ENCODE results near the gene SMAD3.

The SMAD3 gene

DNA sequence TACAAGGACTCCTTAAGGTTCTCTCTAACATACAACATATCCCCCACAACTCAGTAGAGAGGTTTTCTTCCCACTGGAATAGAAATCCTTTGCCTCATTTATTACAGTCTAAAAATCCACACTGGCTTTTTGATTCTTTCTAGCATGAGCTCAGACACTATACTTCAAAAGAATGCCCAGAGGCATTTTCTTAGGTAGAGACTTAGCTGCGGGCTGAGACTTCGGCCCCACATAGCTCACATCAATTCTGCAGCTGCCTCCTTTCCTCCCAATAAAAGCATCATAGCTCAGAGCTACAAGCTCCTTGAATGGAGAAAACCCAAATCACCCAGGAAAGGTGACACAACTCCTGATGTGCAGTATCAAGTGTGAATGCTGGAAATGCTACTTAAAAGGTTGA is 136.7 kb downstream of the SMAD3 start:
- Histone ChIP-seq H3K27ac (replicated peaks) (no peak overlapping the region), H3K4me3 (replicated peaks; ENCODE audit: insufficient read depth, low read length) (no peak overlapping the region), H3K27me3 (ENCODE audit: insufficient read depth, poor library complexity, severe bottlenecking) (no peaks in the 10 kb centered on the region)
- no peak for DNase-seq (ENCODE audit: low read depth in 1 of 2, low spot score in 1 of 2)
- TF ChIP-seq, protein P1, sequence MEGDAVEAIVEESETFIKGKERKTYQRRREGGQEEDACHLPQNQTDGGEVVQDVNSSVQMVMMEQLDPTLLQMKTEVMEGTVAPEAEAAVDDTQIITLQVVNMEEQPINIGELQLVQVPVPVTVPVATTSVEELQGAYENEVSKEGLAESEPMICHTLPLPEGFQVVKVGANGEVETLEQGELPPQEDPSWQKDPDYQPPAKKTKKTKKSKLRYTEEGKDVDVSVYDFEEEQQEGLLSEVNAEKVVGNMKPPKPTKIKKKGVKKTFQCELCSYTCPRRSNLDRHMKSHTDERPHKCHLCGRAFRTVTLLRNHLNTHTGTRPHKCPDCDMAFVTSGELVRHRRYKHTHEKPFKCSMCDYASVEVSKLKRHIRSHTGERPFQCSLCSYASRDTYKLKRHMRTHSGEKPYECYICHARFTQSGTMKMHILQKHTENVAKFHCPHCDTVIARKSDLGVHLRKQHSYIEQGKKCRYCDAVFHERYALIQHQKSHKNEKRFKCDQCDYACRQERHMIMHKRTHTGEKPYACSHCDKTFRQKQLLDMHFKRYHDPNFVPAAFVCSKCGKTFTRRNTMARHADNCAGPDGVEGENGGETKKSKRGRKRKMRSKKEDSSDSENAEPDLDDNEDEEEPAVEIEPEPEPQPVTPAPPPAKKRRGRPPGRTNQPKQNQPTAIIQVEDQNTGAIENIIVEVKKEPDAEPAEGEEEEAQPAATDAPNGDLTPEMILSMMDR (IDR thresholded peaks at IDR 0.05; ENCODE audit: insufficient read depth, low read length) = no peak
- no peak for TF ChIP-seq GABPA (IDR thresholded peaks at IDR 0.05; ENCODE audit: low read depth)
- no peak for TF ChIP-seq REST (IDR thresholded peaks at IDR 0.05; ENCODE audit: insufficient replicate concordance, low read depth)
- no peak for TF ChIP-seq SPI1 (IDR thresholded peaks at IDR 0.05; ENCODE audit: borderline replicate concordance, low read depth)
- TF ChIP-seq POLR2AphosphoS5 (IDR thresholded peaks at IDR 0.05; ENCODE audit: low read depth) = no peak

DNA sequence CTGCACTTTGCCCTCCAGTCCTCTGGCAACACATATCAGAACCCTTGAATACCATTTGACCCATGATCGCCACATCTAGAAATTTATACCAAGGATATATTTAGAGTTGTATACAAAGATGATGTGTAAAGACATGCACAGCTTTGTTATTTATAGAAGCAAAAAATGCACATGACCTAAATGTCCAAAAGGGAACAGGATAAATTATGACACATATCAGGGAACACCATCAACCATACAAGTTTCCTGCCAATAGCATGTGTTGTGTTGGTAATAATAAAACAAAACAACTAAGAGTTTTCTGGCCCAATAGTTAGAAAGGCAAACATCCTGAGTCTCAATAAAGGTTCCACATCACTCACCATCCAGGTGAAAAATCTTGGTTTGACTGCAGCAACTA is 137.6 kb downstream of the SMAD3 start:
- H3K4me3 ChIP-seq (replicated peaks; ENCODE audit: insufficient read depth, low read length) = no peak overlapping the region
- no peak for TF ChIP-seq REST (IDR thresholded peaks at IDR 0.05; ENCODE audit: insufficient replicate concordance, low read depth)
- TF ChIP-seq POLR2AphosphoS5 (IDR thresholded peaks at IDR 0.05; ENCODE audit: low read depth) = no peak
- TF ChIP-seq SPI1 (IDR thresholded peaks at IDR 0.05; ENCODE audit: borderline replicate concordance, low read depth) = no peak
- TF ChIP-seq, protein P1 (IDR thresholded peaks at IDR 0.05; ENCODE audit: insufficient read depth, low read length) = no peak
- TF ChIP-seq GABPA (IDR thresholded peaks at IDR 0.05; ENCODE audit: low read depth) = no peak

DNA sequence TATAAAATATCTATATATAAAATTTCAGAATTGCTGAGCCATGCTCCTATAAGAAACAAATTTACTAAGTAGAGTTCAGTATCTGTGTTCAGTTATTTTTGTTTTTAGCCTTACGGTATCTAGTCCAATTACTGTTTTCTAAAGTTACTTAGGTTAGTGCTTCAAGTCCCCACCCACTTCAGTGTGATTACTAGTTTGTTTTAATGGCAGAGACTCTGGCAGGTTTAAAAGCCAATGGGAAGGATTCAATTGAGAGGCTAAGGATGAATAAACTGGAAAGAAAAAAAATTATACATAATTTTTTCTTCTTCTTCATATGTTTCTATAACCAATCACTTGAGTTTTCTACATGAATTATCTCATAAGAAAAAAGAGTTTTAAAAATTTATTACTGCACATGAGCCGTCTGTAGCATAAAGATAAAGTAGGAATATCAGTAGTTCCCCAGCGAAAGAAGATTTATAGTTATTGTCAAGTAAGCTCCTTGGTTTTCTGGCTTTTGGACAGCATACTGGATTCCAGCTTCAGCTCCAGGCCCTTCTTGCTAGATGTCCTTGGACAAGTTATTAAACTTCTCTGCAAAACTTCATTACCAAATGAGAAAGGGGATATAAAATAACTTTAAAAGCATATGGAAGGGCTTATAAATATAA is 142.3 kb downstream of the SMAD3 start:
- no peak overlapping the region for H3K27ac ChIP-seq (replicated peaks)
- TF ChIP-seq POLR2AphosphoS5 (IDR thresholded peaks at IDR 0.05; ENCODE audit: low read depth) = no peak
- no peak for TF ChIP-seq GABPA (IDR thresholded peaks at IDR 0.05; ENCODE audit: low read depth)
- no peak for TF ChIP-seq SPI1 (IDR thresholded peaks at IDR 0.05; ENCODE audit: borderline replicate concordance, low read depth)
- no peak for TF ChIP-seq REST (IDR thresholded peaks at IDR 0.05; ENCODE audit: insufficient replicate concordance, low read depth)
- TF ChIP-seq, protein P1 (IDR thresholded peaks at IDR 0.05; ENCODE audit: insufficient read depth, low read length) = no peak
- H3K27me3 ChIP-seq (ENCODE audit: insufficient read depth, poor library complexity, severe bottlenecking) = no peaks in the 10 kb centered on the region
- DNase-seq (ENCODE audit: low read depth in 1 of 2, low spot score in 1 of 2) = no peak
- no peak overlapping the region for H3K4me3 ChIP-seq (replicated peaks; ENCODE audit: insufficient read depth, low read length)

More for the DNA sequence above, 137.6 kb downstream of the SMAD3 start:
- Histone ChIP-seq H3K27ac (replicated peaks) (no peak overlapping the region), H3K27me3 (ENCODE audit: insufficient read depth, poor library complexity, severe bottlenecking) (no peaks in the 10 kb centered on the region)
- no peak for DNase-seq (ENCODE audit: low read depth in 1 of 2, low spot score in 1 of 2)
